ENCODE results near the gene SMG9.
"Not testable (repeated sequence)": the region's sequence is repeated elsewhere in the genome, so short reads cannot be mapped to it uniquely, and the experiment has no call there.

SMG9 gene

GRCh38 chr19:43687660-43687997 lies 67.1 kb downstream of the SMG9 start:
- DNase-seq, result no peak

- DNase-seq, result no peak
These were observed 70.4 kb downstream of the SMG9 start for GRCh38 chr19:43684326-43684725.

- DNase-seq, result no peak
These were observed 70.9 kb downstream of the SMG9 start for GRCh38 chr19:43683905-43684304.

DNA sequence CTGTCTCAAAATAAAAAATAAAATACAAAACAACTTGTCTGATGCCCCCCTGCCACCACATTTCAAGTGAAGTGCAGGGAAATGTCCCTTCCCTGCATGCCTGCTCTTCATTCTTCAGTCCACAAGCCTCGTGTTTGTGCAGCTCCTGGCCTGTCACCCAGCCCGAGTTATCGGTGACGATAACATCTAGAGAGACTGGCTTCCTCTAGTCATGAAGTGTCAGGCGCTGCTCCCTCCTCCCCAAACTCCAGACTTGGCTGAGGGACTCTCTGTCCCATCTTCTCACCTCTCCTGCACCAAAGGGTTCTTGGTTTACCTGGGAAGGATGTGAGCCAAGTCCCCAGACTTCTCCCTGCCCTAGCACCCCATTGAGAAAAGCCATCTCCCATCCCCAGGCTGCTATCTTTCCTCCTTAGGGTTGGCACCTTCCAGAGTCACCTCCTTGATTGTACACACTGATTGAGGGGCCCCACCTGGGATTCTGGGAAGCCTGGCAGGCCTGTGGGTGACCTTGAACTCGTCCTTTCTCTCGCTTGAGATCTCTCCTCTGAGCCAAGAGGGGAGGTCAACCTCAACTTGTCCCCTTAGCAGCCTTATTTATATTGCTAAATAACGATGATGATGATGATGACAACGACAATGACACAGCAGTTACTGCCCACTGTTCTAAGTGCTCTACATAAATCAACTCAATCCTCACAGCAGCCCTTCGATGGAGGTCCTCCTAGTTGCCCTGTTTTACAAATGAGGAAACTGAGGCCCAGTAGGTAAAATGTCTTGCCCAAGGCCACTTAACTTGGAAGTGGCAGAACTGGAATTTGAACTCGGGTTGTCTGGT lies 71.7 kb downstream of the SMG9 start:
- no peak for DNase-seq

GRCh38 chr19:43682269-43682668 lies 72.5 kb downstream of the SMG9 start:
- not testable (repeated sequence) for DNase-seq

GRCh38 chr19:43681821-43682220 lies 72.9 kb downstream of the SMG9 start:
- DNase-seq, result no peak

DNA sequence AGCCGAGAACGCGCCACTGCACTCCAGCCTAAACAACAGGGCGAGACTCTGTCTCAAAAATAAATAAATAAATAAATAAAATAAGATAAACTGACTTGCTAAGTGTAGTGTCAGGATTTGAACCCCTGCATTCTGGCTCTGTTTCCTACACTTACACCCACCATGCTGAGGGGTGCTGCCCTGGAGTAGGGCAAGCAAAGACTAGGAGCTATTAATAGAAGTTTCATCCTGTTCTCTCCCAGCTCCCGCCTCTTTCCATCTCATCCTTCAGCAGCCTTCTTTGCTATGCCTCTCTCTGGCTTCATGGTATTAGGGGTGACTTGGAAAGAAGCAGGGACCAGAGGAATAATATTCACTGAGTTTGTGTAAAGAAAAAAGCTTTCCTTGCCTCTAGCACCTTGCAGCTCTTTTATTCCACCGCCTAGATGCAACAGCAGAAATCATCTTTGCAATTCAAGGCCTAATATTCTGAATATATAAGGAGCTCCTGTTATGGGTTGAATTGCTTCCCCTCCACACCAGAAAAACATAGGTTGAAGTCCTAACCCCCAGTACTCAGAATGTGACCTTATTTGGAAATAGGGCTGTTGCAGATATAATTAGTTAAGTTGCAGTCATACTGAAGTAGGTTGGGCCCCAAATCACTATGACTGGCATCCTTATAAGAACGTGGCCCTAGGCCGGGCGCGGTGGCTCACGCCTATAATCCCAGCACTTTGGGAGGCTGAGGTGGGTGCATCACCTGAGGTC lies 76.1 kb downstream of the SMG9 start:
- no peak for DNase-seq
